ENCODE results near the gene CCDC38.

- TF ChIP-seq, protein P1, sequence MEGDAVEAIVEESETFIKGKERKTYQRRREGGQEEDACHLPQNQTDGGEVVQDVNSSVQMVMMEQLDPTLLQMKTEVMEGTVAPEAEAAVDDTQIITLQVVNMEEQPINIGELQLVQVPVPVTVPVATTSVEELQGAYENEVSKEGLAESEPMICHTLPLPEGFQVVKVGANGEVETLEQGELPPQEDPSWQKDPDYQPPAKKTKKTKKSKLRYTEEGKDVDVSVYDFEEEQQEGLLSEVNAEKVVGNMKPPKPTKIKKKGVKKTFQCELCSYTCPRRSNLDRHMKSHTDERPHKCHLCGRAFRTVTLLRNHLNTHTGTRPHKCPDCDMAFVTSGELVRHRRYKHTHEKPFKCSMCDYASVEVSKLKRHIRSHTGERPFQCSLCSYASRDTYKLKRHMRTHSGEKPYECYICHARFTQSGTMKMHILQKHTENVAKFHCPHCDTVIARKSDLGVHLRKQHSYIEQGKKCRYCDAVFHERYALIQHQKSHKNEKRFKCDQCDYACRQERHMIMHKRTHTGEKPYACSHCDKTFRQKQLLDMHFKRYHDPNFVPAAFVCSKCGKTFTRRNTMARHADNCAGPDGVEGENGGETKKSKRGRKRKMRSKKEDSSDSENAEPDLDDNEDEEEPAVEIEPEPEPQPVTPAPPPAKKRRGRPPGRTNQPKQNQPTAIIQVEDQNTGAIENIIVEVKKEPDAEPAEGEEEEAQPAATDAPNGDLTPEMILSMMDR (conservative IDR thresholded peaks at IDR 0.05; ENCODE audit: low read depth, low read length): no peak
- no peak for TF ChIP-seq EZH2 (IDR thresholded peaks at IDR 0.05; ENCODE audit: borderline replicate concordance, low read depth, low read length, poor library complexity, severe bottlenecking)
Observed at GRCh38 chr12:95978774-95979173, 36.4 kb upstream of the CCDC38 start.
